K562 (cell line): Measurements from ENCODE around the gene ZNF689. TPM values are rescaled to one million over a fixed set of nuclear protein-coding genes. Genes with fewer than 3 reads are reported as not detected.

Source experiments
- ARID4B ChIP-seq: sonication (generic); formaldehyde crosslinking; IDR thresholded peaks from 2 replicates; pipeline ENCODE4 v1.8.0; 2022; ENCODE audit warnings: mild to moderate bottlenecking, missing genetic modification reagents
- CHD4 ChIP-seq: fragments of 200-600 bp; sonication (generic); IDR thresholded peaks from 3 replicates; pipeline ENCODE4 v1.6.1; 2012; ENCODE audit warnings: low read depth, mild to moderate bottlenecking, mixed read lengths, low read length, inconsistent platforms; ENCODE audit not compliant: insufficient read depth, insufficient replicate concordance, poor library complexity, severe bottlenecking
- CREB1 ChIP-seq, 2 experiments: sonication (generic) in 1 of 2; formaldehyde crosslinking in 1 of 2; IDR thresholded peaks; 2 replicates each; pipeline versions ENCODE4 v1.6.1 to v1.8.0; 2012 to 2022; ENCODE audit warnings: inconsistent platforms in 1 of 2, mild to moderate bottlenecking in 1 of 2, missing genetic modification reagents in 1 of 2, moderate library complexity in 1 of 2
- ELF2 ChIP-seq: fragments of 250-450 bp; sonication (Bioruptor Pico); IDR thresholded peaks from 2 replicates; pipeline ENCODE4 v1.5.0; 2021; ENCODE audit warnings: mild to moderate bottlenecking
- KAT7 ChIP-seq: sonication (generic); formaldehyde crosslinking; IDR thresholded peaks from 2 replicates; pipeline ENCODE4 v1.8.0; 2022; ENCODE audit warnings: missing genetic modification reagents, mild to moderate bottlenecking, borderline replicate concordance
- MCM2 ChIP-seq: fragments of 450-650 bp; IDR thresholded peaks from 2 replicates; pipeline ENCODE4 v1.6.1; 2017; ENCODE audit warnings: low read depth, mild to moderate bottlenecking
- PATZ1 ChIP-seq: fragments of 250-450 bp; sonication (Bioruptor Pico); IDR thresholded peaks from 2 replicates; pipeline ENCODE4 v1.5.0; 2020; ENCODE audit warnings: mild to moderate bottlenecking, borderline replicate concordance
- PBX2 ChIP-seq, 2 experiments: IDR thresholded peaks in 1 of 2; conservative IDR thresholded peaks in 1 of 2; 2 replicates each; pipeline ENCODE4 v1.6.1; 2016; ENCODE audit warnings: low read depth in 2 of 2, mild to moderate bottlenecking in 1 of 2, missing compliant biosample characterization in 1 of 2, missing genetic modification characterization in 1 of 2, moderate library complexity in 1 of 2
- PHTF2 ChIP-seq: fragments of 250-450 bp; sonication (Bioruptor Pico); IDR thresholded peaks from 2 replicates; pipeline ENCODE4 v1.5.0; 2021; ENCODE audit warnings: mild to moderate bottlenecking
- RCOR1 ChIP-seq, 2 experiments: IDR thresholded peaks; 2 replicates each; pipeline ENCODE4 v1.6.1; 2012; ENCODE audit warnings: low read depth in 2 of 2, low read length in 2 of 2, borderline replicate concordance in 1 of 2, improper control_type of control experiment in 1 of 2
- ZNF354B ChIP-seq: fragments of 250-450 bp; sonication (Bioruptor Pico); IDR thresholded peaks from 2 replicates; pipeline ENCODE4 v1.4.0; 2020
- ZNF444 ChIP-seq: fragments of 250-450 bp; sonication (Bioruptor Pico); IDR thresholded peaks from 2 replicates; pipeline ENCODE4 v1.4.0; 2020; ENCODE audit warnings: mild to moderate bottlenecking, moderate library complexity
- ZNF707 ChIP-seq: fragments of 250-450 bp; sonication (Bioruptor Pico); conservative IDR thresholded peaks from 2 replicates; pipeline ENCODE4 v1.8.0; 2022; ENCODE audit warnings: inconsistent platforms, mild to moderate bottlenecking, moderate library complexity
- ZNF778 ChIP-seq: fragments of 450-650 bp; formaldehyde crosslinking; IDR thresholded peaks from 2 replicates; pipeline ENCODE4 v1.4.0; 2020; ENCODE audit warnings: mild to moderate bottlenecking, moderate library complexity
- polyA plus RNA-seq, 8 experiments: library from polyadenylated mRNA; depleted of rRNA in 4 of 8; stranded (reverse) in 5 of 8; unstranded in 3 of 8; fragments of >200 nt; fragmentation: Nextera tagmentation in 2 of 8; fragmentation: Illumina TruSeq in 1 of 8; extraction: Ambion mirVana in 2 of 8; extraction: Trizol in 1 of 8; gene quantifications; 2 replicates each; pipeline versions ENCODE4 v1.2.1 to v1.2.3, GENCODE V29; 2011 to 2014; ENCODE audit warnings: inconsistent platforms in 1 of 8, missing spikeins in 1 of 8
- total RNA-seq, 7 experiments: library from RNA; depleted of rRNA in 6 of 7; stranded (reverse); fragments of >200 nt in 6 of 7; fragmentation: Illumina TruSeq in 2 of 7; extraction: Trizol in 2 of 7; gene quantifications; 2 replicates each; pipeline versions ENCODE4 v1.2.1 to v1.2.3, GENCODE V29; 2011 to 2021; ENCODE audit warnings: low replicate concordance in 1 of 7

Gene ZNF689
- total and polyA plus RNA-seq, 9 of the 15 experiments (the other 6 are each of a cell fraction or from before 2014, with no cell fraction given) = 5.4 to 15.4 (median 10.8) TPM

- TF ChIP-seq ARID4B (CRISPR knock-in tag) (0 out of 2 replicates have a peak, but pooled peaks have one; percentile 56), ZNF778 (CRISPR knock-in tag) (no peak), MCM2 (no peak), PATZ1 (CRISPR knock-in tag) (no peak), KAT7 (CRISPR knock-in tag) (0 out of 2 replicates have a peak, but pooled peaks have one; percentile 75), RCOR1 (IDR thresholded peaks at IDR 0.05; ENCODE audit: borderline replicate concordance in 1 of 2, low read depth in 2 of 2, low read length in 2 of 2) (no peak), ZNF707 (CRISPR knock-in tag) (no peak), CREB1 (IDR thresholded peaks at IDR 0.05) (no peak), CREB1 (CRISPR knock-in tag; IDR thresholded peaks at IDR 0.05) (no peak), PBX2 (CRISPR knock-in tag; IDR thresholded peaks at IDR 0.05; ENCODE audit: low read depth) (no peak), PBX2 (tag; conservative IDR thresholded peaks at IDR 0.05; ENCODE audit: low read depth) (no peak), PHTF2 (no peak), ELF2 (no peak), CHD4 (no peak), ZNF444 (CRISPR knock-in tag) (no peak), ZNF354B (CRISPR knock-in tag) (no peak)
These were observed 47.0 kb upstream of the ZNF689 start (continued) for GRCh38 chr16:30656974-30657865.
